Raji (cell line): ENCODE results near the gene IL18R1.

Source experiments
- POLR2A ChIP-seq: IDR thresholded peaks from 2 replicates; pipeline ENCODE4 v1.6.1; 2011; ENCODE audit warnings: low read depth, low read length, control low read depth; ENCODE audit not compliant: insufficient read depth

IL18R1 gene

GRCh38 chr2:102435741-102436140 is 80.1 kb downstream of the IL18R1 start:
- no peak for TF ChIP-seq POLR2A

- TF ChIP-seq POLR2A, result no peak
Measured at GRCh38 chr2:102436323-102436722, 80.7 kb downstream of the IL18R1 start.

- TF ChIP-seq POLR2A, result no peak
Measured at GRCh38 chr2:102437122-102437521, 81.5 kb downstream of the IL18R1 start.

GRCh38 chr2:102438111-102438510 is 82.5 kb downstream of the IL18R1 start:
- no peak for TF ChIP-seq POLR2A

- no peak for TF ChIP-seq POLR2A
Measured at GRCh38 chr2:102438578-102438977, 83.0 kb downstream of the IL18R1 start.

- TF ChIP-seq POLR2A, result no peak
Measured at GRCh38 chr2:102439065-102439695, 83.6 kb downstream of the IL18R1 start.

- TF ChIP-seq POLR2A, result no peak
Measured at GRCh38 chr2:102442967-102443828, 87.6 kb downstream of the IL18R1 start.

- no peak for TF ChIP-seq POLR2A
Measured at GRCh38 chr2:102444233-102444632, 88.6 kb downstream of the IL18R1 start.

GRCh38 chr2:102446936-102447335 is 91.3 kb downstream of the IL18R1 start:
- no peak for TF ChIP-seq POLR2A
